Astrocyte of the cerebellum (primary cell): ENCODE measurements around the gene DFFB.

ENCODE experiments used
- DNase-seq: peaks from one replicate; pipeline ENCODE4 v3.0.0-alpha.2; 2011; ENCODE audit warnings: low read depth
- H3K4me3 ChIP-seq: 2 replicates; pipeline ENCODE4 v1.5.1; 2011; ENCODE audit warnings: mild to moderate bottlenecking, low read depth, low read length, moderate library complexity
- in situ Hi-C: cut with HindIII; loops from 2 replicates; pipeline ENCODE4 v1.10.0; 2017; ENCODE audit warnings: low sequenced_read_pairs
- TF ChIP-seq, protein P1 (sequence below): IDR thresholded peaks from 2 replicates; pipeline ENCODE4 v1.5.1; 2012; ENCODE audit warnings: low read length, low read depth, moderate library complexity, mild to moderate bottlenecking; ENCODE audit errors: missing control alignments

Gene DFFB

DNA sequence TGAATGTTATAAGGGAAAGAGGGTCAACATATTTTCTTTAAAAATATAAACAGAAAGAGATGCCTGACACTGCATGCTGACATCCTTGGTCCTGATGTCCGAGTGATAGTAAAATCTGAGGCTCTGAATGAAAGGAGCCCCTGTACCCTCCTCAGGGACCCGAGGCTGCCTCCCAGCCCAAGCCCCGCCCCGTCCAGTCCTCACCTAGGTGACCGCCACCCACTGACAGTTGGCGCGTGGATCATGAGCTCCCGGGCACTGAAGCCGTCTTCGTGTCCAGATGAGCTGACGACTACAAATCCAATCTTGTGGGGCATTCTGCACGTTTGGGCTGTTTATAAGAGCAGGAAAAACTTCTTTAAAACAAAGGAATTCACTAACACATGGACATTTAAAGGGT is 5.2 kb upstream of the DFFB start:
- in situ Hi-C loops = no loop called here
- DNase-seq = no peak
- no peak overlapping the region for H3K4me3 ChIP-seq
- TF ChIP-seq, protein P1, sequence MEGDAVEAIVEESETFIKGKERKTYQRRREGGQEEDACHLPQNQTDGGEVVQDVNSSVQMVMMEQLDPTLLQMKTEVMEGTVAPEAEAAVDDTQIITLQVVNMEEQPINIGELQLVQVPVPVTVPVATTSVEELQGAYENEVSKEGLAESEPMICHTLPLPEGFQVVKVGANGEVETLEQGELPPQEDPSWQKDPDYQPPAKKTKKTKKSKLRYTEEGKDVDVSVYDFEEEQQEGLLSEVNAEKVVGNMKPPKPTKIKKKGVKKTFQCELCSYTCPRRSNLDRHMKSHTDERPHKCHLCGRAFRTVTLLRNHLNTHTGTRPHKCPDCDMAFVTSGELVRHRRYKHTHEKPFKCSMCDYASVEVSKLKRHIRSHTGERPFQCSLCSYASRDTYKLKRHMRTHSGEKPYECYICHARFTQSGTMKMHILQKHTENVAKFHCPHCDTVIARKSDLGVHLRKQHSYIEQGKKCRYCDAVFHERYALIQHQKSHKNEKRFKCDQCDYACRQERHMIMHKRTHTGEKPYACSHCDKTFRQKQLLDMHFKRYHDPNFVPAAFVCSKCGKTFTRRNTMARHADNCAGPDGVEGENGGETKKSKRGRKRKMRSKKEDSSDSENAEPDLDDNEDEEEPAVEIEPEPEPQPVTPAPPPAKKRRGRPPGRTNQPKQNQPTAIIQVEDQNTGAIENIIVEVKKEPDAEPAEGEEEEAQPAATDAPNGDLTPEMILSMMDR = no peak

DNA sequence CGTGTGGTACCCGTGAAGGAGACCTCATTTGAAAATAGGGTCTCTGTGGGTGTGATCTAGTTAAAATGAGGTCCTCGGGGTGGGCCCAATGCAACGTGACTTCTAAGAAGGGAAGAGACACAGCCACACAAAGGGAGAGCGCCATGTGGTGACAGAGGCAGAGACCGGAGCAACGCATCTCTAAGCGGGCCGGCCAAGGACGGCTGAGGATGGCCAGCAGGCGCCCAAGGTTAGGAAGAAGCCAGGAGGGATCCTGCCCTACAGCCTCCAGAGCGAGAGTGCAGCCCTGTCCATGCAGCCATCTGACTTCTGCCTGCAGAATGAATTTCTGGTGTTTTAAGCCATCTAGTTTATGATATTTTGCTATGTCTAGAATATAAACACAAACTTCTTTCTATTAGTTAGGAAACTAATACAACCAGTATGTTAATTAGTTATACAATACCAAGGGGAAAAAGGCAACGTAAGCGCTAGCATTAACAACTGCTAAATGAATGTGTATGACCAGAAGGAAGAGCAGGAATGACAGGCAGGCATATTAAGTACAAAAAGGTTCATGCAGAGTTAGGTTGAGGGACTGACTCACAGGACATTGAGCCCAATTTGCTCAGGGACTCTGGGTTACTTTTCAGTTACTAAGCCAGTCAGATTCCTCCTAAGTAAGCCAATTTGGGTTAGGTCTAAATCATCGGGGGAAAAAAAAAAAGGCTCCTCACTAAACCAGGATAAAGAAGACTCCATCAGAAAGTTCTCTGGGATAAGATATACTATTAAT is 4.4 kb upstream of the DFFB start:
- in situ Hi-C loops = no loop called here
- TF ChIP-seq, protein P1 = no peak
- no peak overlapping the region for H3K4me3 ChIP-seq
- no peak for DNase-seq

DNA sequence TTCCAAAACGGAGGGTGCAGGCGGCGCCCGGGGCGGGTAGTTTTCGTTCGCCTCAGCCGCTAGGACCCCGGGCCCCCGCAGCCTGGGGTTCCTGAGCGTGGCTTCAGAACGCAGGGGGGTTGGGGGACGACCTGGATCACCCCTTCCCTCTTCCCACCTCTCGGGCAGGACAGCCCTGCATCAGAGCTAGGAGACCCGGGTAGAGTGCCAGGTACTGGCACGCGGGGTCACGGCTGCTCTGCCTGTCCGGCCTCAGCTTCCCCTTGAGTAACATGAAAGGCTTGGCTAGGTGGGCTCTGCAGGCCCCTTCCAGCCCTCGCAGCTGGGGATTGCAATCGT is 484 bp downstream of the DFFB start:
- TF ChIP-seq, protein P1 = no peak
- DNase-seq = no peak
- in situ Hi-C loops = no loop called here
- H3K4me3 ChIP-seq = peak overlapping the region; percentile 87

DNA sequence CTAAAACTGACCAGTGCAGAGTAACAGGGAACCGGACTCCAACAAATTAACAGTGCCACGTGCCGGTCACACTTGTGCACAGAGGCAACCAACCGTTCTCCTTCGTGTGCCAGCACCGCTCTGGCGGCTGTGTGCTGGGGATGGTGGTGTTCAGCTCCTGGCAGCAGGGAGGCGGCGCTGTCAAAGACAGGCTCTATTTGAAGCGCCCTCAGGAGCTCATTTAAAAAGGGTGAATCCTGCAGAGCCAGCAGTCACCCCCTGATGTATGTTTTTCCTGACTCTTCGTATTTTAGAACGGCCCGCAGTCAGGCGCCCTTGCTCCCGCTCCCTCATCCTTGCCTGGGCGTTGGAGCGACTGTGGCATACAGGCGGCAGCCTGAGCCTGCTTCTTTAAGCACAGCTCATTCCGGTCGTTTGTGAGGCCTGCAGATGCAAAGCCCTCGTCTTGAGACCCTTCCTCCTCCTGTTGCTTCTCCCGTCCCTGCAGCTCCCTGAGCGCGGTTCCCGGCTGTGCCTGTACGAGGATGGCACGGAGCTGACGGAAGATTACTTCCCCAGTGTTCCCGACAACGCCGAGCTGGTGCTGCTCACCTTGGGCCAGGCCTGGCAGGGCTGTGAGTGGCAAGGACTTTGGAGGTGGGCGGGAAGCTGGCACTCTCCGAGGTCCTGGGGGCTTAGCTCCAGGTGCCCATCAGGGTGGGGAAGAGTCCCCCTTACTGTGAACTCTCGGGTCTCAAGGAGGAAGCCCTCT is 1.1 kb downstream of the DFFB start:
- DNase-seq = no peak
- peak overlapping the region; percentile 87 for H3K4me3 ChIP-seq
- TF ChIP-seq, protein P1 = peak; percentile 38
- in situ Hi-C loops = no loop called here

DNA sequence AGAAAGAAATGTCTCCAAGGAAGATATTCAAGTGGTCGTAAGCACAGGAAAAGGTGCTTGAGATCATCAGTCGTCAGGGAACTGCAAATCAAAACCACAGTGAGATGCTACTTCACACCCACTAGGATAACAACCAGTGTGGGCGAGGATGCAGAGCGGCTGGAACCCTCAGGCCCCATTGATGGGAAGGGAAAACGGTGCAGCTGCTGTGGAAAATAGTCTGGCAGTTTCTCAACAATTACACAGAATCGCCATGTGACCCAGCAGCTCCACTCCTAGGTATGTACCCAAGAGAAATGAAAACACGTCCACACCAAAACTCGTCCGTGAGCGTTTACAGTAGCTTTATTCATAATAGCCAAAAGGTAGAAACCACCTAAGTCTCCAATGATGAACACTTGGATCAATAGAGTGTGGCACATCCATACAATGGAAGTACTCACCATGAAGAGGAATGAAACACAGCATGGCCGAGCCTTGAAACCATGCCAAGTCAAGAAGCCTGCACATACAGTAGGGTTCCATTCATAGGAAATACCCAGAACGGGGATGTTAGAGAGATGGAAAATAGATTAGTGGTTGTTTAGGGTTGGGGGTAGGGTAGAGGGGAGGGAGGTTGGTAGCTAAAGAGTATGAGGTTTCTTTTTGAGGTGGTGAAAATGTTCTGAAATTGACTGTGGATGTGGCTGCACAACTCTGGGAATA is 6.1 kb downstream of the DFFB start:
- in situ Hi-C loops = no loop called here
- no peak for DNase-seq
- H3K4me3 ChIP-seq = no peak overlapping the region
- TF ChIP-seq, protein P1 = no peak

DNA sequence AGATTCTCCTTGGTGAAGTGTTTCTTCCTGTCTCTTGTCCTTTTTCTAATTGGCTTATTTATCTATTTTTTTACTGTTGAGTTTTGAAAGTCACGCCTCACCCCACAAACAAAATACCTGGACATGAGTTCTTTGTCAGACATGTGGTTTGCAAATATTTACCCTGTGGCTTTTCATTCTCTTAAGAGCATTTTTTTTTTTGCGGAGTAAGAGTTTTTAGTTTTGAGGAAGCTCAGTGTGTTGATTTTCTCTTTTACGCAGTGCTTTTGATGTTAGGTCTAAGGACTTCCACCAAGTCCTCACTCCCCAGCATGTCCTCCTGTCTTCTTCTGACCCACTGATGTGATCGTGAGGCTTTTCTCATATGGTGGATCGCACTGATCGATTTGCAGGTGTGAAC is 7.6 kb downstream of the DFFB start:
- TF ChIP-seq, protein P1 = no peak
- in situ Hi-C loops = no loop called here
- no peak overlapping the region for H3K4me3 ChIP-seq
- no peak for DNase-seq
